Fibroblast of skin of abdomen (primary cell): ENCODE results near the gene ME2.
"Not testable (repeated sequence)": the region's sequence is repeated elsewhere in the genome, so short reads cannot be mapped to it uniquely, and the experiment has no call there.

ENCODE experiments used
- DNase-seq: peaks from one replicate; pipeline ENCODE4 v3.0.0-alpha.2; 2013

The ME2 gene

GRCh38 chr18:50861617-50862016 lies 17.3 kb upstream of the ME2 start:
- no peak for DNase-seq

- no peak for DNase-seq
Observed at GRCh38 chr18:50862401-50862800, 16.5 kb upstream of the ME2 start.

DNA sequence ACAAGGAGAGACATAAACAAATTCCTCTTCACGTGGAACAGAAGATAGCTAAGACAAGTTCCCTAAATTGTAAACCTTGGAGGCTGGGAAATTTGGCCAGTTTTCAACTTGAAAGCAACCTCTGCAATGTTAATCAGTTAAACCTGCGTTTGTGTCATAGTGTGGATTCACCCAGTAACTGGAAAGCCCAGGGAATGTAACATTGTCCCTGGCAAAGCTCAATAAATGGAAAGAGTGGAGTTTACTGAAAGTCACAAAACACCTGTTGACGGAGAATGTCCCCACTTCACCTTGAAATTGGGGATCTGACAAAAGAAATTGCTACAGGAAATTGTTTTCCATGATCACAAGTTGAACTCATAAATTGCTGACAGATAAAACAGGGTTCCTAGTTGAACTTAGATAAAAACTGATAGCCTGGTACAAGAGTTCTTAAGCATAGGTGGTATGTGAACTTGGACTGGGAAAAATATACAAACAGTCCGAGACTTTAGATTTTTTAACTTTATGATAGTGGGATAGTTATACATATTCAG lies 15.0 kb upstream of the ME2 start:
- DNase-seq = no peak

- no peak for DNase-seq
Observed at GRCh38 chr18:50866765-50867164, 12.2 kb upstream of the ME2 start.

DNA sequence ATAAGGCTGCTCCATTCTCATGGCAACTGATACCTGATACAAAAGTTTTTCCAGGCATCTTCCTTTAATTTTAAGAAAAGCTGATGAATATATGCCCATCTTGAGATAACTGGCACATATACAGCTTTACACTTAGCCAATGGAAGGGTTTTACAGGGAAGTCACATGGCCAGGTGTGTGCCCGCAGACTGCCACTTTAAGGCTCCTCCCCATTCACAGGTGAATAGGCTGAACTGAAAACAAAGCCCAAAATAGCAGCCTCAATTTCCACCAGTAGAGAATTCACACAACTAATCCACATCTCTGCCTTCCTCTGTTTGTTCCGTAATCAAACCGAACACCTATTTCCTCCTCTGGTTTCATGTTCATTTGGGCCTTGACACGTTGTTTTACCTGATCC lies 9.8 kb upstream of the ME2 start:
- DNase-seq = no peak

- DNase-seq = peak; percentile 54
Observed at GRCh38 chr18:50870138-50870845, 8.6 kb upstream of the ME2 start.

- DNase-seq = no peak
Observed at GRCh38 chr18:50871846-50872245, 7.1 kb upstream of the ME2 start.

- DNase-seq = no peak
Observed at GRCh38 chr18:50875966-50876536, 2.9 kb upstream of the ME2 start.

DNA sequence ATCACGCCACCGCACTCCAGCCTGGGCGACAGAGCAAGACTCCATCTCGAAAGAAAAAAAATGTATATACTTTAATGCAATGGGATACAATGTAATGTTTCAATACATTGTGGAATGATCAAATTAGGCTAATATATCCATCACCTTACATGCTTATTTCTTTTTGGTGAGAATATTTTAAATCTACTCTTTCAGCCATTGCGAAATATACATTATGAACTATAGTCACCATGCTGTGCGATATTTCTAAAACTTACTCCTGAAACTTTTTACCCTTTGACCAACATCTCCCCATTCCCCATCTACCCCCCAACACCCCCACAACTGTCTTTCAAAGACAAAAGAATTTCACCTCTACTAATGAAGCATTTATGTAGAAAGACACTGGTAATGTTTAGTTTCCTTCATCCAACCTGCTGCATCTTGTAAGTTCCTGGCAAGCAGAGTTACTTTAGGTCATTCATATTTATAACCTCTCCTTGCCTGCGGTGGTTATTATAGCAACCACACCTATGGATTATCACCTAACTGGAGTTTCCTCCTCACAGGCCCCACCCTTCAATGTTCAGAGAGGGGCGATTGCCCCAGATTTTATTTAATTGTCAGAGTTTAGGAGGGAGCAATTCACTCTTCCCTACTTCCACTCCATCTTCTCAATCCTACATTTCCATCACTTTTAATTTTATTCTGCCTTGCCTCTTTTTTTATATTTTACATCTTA lies 1.2 kb upstream of the ME2 start:
- no peak for DNase-seq

GRCh38 chr18:50879302-50880118 lies 592 bp downstream of the ME2 start:
- DNase-seq = peak; percentile 46

GRCh38 chr18:50880119-50880465 lies 1.2 kb downstream of the ME2 start:
- no peak for DNase-seq

- DNase-seq = not testable (repeated sequence)
Observed at GRCh38 chr18:50880944-50881343, 2.0 kb downstream of the ME2 start.

DNA sequence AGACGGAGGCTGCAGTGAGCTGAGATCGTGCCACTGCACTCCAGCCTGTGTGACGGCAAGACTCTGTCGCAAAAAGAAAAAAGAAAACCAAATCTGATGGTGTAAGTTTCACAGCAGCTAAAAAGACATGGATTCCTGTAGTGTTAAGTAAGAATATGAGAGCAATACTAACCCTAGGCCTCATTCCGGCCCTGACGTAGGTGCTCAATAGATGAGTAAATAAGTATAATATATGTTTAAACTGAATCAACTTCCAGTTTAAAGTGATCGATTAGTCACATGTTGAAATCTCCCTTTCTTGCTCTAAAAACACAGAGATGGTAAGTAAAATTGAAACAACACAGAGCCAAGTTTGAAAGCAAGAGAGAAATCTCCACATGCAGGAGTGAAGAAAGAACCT lies 8.0 kb downstream of the ME2 start:
- DNase-seq = no peak

GRCh38 chr18:50895350-50896045 lies 16.6 kb downstream of the ME2 start:
- no peak for DNase-seq

DNA sequence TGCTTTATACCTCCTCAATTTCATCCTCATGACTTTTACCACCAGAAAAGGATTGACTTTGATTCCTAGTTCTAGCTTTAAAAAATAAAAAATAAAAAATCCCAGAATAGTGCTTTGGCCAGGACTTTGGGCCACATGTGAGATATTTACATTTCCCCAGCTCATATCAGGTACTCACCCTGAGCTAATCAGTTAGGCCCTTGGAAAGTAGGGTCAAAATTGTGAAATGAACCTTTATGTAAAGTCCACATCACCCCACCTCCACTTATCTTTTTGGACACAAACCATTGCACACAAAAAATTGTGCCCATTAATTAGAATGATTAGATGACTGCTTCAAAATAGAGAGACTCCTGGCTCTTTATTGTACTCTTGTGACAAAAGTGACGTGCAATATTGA lies 17.2 kb downstream of the ME2 start:
- no peak for DNase-seq

GRCh38 chr18:50898919-50899318 lies 20.0 kb downstream of the ME2 start:
- no peak for DNase-seq

DNA sequence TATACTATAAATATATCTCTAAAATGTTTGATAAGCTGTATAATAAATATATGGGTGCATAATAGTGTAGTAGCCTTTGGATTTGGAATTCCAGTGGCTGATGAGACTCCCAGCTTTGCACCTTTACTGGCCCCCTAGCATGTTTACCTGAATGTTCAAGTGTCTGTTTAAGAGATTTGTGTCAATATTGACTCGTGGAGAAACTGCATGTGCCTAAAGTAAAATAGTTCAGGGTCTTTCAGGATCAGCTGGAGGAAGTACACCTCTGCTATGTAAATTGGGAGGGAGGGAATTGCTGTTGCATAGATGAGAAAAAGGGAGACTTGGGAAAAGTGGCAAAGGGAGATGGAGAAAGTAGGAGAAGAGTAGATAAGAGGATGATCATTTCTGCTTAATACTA lies 23.9 kb downstream of the ME2 start:
- DNase-seq = no peak

DNA sequence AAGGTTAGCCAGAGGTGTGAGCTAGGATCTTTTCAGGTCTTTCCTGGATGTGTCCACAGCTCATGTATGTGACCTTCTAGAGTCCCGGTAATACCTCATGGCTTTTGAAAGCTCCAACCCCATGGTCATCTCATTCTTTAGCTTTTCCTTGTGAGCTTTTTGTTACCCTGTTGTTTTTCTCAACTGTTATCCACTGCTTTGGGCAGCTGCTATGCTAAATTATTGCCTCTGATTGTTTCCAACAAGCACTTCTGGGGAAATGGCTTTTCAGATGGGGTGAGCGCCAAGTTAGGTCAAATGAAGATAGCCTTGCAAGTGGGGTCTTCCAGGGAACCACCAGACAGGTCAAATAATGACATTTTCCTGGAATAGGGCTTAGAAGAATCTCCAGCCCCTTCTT lies 27.9 kb downstream of the ME2 start:
- no peak for DNase-seq

GRCh38 chr18:50909261-50909660 lies 30.3 kb downstream of the ME2 start:
- no peak for DNase-seq

DNA sequence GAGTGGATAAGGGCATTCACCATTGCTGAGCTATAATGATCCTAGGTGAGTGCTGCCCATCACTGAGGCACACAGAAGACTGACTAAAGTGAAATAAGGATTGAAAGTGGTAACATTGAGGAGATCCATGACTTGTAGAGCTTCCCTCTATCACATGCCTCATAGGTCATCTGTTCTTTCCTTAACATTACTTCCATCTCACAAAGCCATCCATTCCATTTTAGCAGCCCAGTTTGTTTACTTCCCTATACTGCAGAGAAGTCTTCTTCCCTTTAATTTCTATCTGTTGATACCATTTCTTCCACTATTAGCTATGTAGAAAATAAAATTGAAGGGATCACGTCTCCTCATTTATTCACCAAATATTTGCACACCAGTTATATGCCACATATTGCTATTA lies 32.1 kb downstream of the ME2 start:
- DNase-seq = no peak

DNA sequence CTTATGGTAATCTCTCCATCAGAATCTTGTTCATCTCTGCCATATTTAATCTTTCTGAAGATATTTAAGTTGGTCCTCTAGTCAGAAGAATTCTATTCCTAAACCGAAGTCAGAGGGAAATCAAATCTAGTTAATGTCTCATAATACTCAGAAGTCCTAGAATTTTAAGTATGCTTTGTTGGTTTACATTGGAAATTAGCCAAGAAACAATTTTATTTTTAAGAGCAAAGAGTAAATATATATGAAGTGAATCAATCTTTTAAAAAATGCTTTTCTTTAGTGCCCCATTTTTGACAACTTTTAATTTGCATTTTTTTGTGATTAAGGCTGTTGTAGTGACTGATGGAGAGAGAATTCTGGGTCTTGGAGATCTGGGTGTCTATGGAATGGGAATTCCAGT lies 38.1 kb downstream of the ME2 start:
- peak; percentile 3 for DNase-seq

DNA sequence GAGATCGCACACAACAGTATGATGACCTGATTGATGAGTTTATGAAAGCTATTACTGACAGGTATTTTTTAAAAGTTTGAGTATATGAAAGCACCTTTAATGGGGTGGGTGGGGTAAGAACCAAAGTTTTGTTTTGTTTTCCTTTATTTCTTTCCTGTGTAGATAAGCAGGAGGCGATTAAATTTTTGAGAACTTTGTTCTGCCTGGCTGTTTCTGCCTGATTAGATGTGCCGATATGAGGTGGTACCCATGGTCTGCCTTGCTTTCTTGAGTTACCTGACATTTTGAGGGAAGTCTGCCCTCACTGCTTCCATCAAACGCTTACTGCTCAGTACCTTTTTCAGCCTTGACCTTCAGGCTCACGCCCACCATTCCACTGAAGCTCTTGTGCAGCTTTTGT lies 39.2 kb downstream of the ME2 start:
- DNase-seq = no peak
